ENCODE measurements around the gene RARRES1. TPM values are rescaled to one million over a fixed set of nuclear protein-coding genes. Genes with fewer than 3 reads are reported as not detected.

Gene RARRES1
- total and polyA plus RNA-seq, 2 experiments from 2014 or later: 0.10 to 0.82 TPM

- 0 out of 4 replicates have a peak, but pooled peaks of 1 of the 2 experiments have one; percentile 8 for TF ChIP-seq CTCF (conservative IDR thresholded peaks at IDR 0.05; ENCODE audit: low read depth in 2 of 2)
Measured at GRCh38 chr3:158731938-158732855, at the start of gene RARRES1 (continued).

- no peaks in the 10 kb centered on the region for H3K27me3 ChIP-seq (ENCODE audit: insufficient read depth)
- DNase-seq (ENCODE audit: low spot score): no peak
- no peak overlapping the region for H3K4me3 ChIP-seq
- no peaks in the 10 kb centered on the region for H3K79me2 ChIP-seq (replicated peaks; ENCODE audit: insufficient read depth)
- no peaks in the 10 kb centered on the region for H3K4me1 ChIP-seq (ENCODE audit: insufficient read depth)
- no peak overlapping the region for H3K27ac ChIP-seq (ENCODE audit: low read depth)
- Mint-ChIP-seq H3K27me3 (ENCODE audit: insufficient read depth, low read depth, poor library complexity) (peaks cover 3% of the 10 kb centered on the region), H3K36me3 (ENCODE audit: low read depth) (no peaks in the 10 kb centered on the region), H3K4me3 (no peak overlapping the region), H3K27ac (no peak overlapping the region), H3K9me3 (no peaks in the 10 kb centered on the region), H3K4me1 (no peaks in the 10 kb centered on the region)
- no peaks in the 10 kb centered on the region; the same call in 1 of the 2 replicates for H4K20me1 ChIP-seq (replicated peaks; ENCODE audit: insufficient read depth)
- no peak overlapping the region for H3K4me2 ChIP-seq
- H3F3A ChIP-seq (replicated peaks; ENCODE audit: low read depth): no peaks in the 10 kb centered on the region
- no peaks in the 10 kb centered on the region for H3K9me2 ChIP-seq (ENCODE audit: insufficient read depth)
- no peak overlapping the region for H2AFZ ChIP-seq
- no peak for ATAC-seq
- H3K36me3 ChIP-seq (ENCODE audit: insufficient read depth): no peaks in the 10 kb centered on the region
- TF ChIP-seq REST (IDR thresholded peaks at IDR 0.05; ENCODE audit: unreplicated experiment) (no peak), ZNF462 (CRISPR knock-in tag; IDR thresholded peaks at IDR 0.05) (no peak), POLR2AphosphoS5 (IDR thresholded peaks at IDR 0.05; ENCODE audit: low read depth) (no peak), CTCF (conservative IDR thresholded peaks at IDR 0.05; ENCODE audit: low read depth in 2 of 2) (no peak), CREB1 (CRISPR knock-in tag; IDR thresholded peaks at IDR 0.05; ENCODE audit: low read depth) (no peak), NANOG (IDR thresholded peaks at IDR 0.05; ENCODE audit: borderline replicate concordance) (no peak), STAT1 (IDR thresholded peaks at IDR 0.05; ENCODE audit: unreplicated experiment) (no peak), EZH2 (IDR thresholded peaks at IDR 0.05; ENCODE audit: low read depth, unreplicated experiment) (no peak), EZH2phosphoT487 (IDR thresholded peaks at IDR 0.05; ENCODE audit: unreplicated experiment) (no peak)
Measured at GRCh38 chr3:158781849-158782248, 49.6 kb upstream of the RARRES1 start.

All from GM23338 (cell line).